Activated T-cell treated with anti-CD3 and anti-CD28 coated beads, Interleukin-2, amount 50 U/mL, for 1 hour (primary cell): ENCODE measurements around the gene ALOXE3.
A peak's percentile ranks its signal among the peaks of the same experiment; 100 is the strongest.

Experiments used
- DNase-seq: peaks from one replicate; pipeline ENCODE4 v3.0.0-alpha.2; 2020

The ALOXE3 gene

GRCh38 chr17:8153957-8154607, 35.8 kb upstream of the ALOXE3 start:
- DNase-seq, result peak; percentile 92

GRCh38 chr17:8153525-8153956, 35.2 kb upstream of the ALOXE3 start:
- peak; percentile 45 for DNase-seq

- DNase-seq, result peak; percentile 23
Observed at GRCh38 chr17:8153031-8153451, 34.7 kb upstream of the ALOXE3 start.

GRCh38 chr17:8152112-8152775, 33.9 kb upstream of the ALOXE3 start, which contains the start of gene PER1:
PER1 (minus strand) TSS chr17:8152404; CDS start chr17:8150706, 1,698 bp downstream.
- DNase-seq, result peak; percentile 86

DNA sequence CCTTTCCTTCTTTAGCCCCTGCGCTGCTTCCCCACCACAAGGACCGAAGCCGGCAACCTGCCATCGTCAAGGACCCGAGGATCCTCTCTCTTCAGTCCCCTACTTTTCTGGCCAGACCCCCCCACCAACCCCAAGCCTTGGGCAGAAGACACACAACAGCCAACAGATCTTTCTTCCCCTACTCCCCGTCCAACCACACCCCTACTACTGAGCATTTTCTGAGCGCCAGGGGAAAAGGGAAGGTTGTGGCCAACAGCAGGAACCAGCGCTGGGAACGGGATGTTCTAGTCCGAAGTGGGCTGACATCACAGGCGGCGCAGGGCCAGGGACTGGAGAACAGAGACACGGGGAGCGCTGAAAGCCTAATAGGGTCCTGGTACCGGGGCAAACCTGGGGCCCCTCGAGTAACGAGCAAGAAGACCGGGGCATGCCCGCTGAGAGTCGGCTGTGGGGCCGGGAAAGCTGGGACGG, 33.4 kb upstream of the ALOXE3 start:
- DNase-seq, result peak; percentile 63

- peak; percentile 90 for DNase-seq
Observed at GRCh38 chr17:8151120-8151640, 32.9 kb upstream of the ALOXE3 start.

GRCh38 chr17:8150194-8151119, 32.1 kb upstream of the ALOXE3 start:
- no peak for DNase-seq

DNA sequence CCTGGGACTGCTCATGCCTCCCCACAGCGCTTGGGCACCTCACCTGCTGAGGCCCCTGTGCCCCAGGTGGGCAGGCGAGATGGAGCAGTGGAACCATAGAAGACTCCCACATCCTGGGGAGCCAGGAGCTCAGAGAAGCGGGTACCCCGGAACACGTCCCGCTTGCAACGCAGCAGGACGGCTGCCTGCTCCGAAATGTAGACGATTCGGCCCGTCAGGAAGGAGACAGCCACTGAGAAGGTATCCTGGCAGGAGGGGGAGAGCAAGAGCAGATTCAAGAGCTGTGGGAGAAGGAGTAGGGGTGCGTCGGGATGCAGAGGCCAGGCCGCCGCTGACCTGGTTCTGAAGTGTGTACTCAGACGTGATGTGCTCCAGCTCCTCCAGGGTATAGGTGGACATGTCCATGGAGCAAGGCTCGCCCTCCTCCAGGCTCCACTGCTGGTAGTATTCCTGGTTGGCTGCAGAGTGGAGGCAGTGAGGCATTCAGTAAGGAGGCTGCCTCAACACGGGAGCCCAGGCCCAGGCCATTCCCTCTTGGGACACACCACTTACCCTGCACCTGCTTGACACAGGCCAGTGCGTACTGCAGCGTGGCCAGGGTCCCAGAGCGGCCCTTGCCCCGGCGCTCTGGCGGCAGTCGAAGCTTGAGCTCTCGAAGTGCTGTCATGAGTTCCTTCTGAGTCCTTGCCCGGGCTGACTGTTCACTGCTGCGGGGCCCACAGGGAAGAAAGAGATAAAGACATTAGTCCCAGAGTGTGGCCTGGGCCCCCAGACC, 31.3 kb upstream of the ALOXE3 start:
- no peak for DNase-seq

DNA sequence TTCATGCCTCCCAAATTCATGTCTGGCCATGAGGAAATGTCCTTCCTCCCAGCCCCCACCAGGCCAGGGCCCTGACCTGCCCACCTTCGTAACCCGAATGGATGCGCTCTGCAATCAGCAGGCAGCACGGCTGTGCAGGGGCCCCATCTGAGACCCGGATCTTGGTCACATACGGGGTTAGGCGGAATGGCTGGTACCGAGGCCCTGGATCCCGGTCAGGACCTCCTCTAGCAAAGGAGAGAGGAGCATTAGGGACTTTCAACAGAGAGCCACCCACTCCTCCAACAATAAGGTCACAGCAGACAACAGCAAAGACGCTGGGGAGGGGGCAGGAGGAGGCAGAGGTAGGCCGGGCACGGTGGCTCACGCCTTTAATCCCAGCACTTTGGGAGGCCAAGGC, 30.2 kb upstream of the ALOXE3 start:
- no peak for DNase-seq

- no peak for DNase-seq
Observed at GRCh38 chr17:8147805-8148404, 29.6 kb upstream of the ALOXE3 start.

- no peak for DNase-seq
Observed at GRCh38 chr17:8147141-8147804, 29.0 kb upstream of the ALOXE3 start.

DNA sequence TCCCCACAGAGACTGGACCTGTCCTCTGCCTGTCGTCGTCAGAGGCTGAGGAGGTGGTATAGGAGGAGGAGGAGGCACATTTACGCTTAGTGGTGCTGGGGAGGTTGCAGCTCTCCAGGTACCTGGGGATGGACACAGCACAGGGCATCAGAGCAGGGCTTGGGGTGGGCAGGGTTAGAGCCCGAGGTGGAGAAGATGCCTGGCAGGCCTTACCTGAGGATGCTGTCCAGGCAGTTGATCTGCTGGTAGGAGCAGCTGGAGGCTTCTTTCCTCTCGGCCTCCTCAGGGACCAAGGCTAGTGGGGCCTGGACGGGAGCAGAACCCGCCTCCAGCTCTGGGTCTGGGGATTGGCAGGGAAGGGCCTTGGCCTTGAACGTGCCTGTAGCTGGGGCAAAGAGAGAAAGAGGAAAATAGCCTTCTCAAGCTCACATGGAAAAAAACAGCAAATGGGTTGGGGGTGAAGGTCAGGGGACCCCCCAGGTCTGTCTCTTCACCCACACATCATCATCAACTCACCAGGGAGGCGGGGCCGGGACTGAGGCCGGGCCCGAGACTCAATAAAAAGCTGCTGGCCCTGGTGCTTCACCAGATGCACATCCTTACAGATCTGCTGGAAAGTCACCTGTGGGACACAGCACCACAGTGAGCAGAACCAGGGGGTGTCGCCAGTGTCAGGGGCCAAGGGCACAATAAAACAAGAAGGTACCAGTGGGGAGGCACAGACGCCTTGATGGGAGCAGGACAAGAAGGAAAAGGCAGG, 28.2 kb upstream of the ALOXE3 start:
- DNase-seq, result no peak

- no peak for DNase-seq
Observed at GRCh38 chr17:8145811-8146210, 27.5 kb upstream of the ALOXE3 start.

DNA sequence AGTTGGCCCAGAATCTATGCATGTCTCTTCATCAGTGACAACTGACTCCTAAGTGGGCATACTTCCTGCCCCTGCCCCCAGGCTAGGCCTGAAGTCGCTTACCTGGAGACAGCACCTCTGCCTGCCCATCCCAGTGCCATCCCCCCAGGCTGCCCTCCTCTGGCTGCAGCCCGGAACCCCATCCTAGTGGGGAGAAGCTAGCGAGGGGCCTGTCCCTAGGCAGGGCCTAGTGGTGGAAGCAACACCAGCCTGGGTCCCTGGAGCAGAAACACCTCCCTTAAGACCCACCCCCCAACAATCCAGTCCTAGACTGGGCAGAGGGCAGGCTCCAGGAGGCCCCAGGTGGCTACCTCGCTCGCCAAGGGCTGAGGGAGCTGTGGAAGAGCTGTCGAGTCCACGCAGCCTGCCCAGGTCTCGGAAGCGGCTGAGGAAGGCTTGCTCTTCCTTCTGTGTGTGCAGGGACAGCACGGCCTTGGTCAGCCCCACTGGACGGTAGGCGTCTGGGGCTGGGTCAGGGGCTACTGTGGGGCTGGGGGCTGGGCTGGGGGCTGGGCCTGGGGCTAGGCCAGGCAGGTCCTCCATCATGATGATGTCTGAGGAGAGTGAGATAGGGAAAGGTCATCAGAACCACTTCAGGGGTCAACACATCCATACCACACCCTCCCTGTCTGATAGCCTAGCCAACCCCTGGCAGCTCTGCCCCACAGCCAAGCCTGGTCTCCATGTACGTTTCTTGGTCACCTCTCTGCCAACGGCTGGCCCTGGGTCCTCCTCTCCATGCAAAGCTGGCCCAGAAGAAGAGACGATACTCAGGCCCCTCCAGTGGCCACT, 26.3 kb upstream of the ALOXE3 start:
- DNase-seq, result no peak

DNA sequence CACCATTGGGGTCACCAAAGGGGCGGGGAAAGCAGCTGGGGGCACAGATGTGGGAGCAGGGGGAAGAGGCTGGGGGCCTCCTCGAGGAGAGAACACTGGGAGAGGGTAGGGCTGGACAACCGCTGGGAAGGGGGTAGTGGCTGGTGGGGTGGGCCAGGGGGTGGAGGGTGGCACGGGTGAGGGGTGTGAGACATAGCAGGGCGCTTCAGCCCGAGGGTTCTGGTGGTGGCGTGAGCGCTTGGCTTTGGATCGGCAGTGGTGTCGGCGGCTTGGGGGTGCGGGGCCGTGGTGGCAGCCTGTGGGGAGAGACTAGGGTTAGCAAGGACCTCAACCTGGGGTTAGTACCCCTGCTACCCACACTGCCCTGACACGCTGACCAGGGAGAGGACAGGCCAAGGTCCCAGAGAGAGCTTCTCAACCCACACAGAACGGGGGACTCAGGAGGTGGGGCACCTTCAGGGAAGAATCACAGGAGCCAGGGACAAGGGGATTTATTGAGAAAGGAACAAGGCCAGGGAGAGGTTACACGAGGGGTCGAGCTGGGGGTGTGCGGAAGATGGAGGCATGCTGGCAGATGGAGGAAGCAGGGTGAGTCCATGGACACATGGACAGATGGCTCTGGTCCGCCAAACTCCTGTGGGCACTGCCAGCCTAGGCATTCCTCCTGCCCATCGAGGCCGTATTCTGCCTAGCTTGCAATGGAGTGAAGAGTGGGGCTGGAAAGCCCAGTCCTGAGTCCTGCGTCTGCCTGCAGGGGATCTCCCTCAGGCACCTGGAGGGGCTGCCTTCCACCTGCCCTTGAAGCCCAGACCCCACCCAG, 25.5 kb upstream of the ALOXE3 start:
- DNase-seq, result peak; percentile 23

DNA sequence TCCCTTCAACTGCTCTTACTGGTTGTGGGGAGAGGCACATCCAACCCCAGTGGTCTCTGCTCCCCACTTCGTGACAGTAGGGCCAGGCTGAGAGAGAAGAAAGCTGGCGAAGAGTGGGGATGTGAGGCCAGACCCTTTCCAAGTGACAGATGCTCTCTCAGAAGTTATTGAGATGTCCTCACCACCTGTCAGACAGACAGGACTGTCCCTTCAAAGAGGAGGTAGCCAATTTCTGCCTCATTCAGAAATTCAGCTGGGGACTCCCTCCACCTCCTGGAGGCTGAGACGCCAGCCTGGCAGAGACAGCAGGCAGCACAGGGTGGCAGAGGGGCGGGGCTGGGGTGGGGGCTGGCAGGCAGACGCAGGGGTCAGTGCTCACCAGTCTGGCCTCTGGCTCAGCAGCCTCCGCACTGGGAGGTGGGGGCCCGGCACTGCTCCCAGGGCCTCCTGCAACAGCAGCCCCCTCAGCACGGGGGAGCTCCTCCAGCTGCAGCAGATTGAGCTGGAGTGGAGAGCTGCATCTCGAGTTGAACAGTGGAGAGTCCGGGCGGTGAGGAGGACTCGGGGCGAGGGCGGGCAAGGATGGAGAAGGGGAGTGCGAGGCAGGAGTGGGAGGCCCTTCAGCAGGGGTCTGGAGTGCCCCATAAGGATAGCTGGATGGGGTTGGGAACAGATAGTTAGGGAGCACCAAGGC, 24.7 kb upstream of the ALOXE3 start:
- DNase-seq, result peak; percentile 24

DNA sequence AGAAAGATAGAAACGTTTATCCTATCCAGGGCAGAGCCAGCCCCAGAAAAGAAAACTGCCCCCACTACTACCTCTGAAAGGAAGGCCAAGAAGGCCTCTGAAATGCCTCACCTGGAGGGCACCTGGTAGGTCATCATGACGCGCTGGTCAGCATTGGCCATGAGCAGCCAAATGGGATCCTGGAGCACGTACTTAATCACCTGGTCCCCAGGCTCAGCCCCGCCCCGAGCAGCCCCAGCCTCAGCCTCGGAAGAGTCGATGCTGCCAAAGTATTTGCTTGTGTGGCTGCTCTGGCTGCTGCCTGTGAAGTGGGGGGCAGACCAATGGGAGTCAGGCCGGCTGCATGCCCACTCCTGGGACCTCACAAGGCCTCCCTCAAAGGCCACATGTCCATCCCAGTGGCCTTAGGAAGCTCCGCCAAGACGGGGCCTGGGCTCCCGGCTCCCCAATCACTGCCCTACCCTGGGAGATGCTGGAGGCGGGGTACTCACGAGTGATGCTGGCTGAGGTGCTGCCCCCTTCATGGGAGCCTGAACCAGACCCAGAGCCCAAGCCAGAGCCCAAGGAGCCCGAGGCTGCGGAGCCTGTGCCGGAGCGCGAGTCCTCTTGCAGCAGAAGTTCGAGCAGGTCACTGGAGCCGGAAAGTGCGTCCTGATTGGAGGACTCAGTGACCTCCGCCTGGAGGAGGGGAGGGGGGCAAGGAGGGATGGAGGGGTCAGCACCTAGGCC, 24.0 kb upstream of the ALOXE3 start:
- no peak for DNase-seq
